Neural progenitor cell (in vitro differentiated cells): ENCODE data around the gene DNAH5. TPM values are rescaled to one million over a fixed set of nuclear protein-coding genes. Genes with fewer than 3 reads are reported as not detected.

Source experiments
- DNase-seq: peaks from one replicate; pipeline ENCODE4 v3.0.0-alpha.2; 2016; ENCODE audit warnings: low spot score
- H2AFZ ChIP-seq: fragments of 200-600 bp; sonication (generic); replicated peaks from 2 replicates; pipeline ENCODE4 v1.6.1; 2016; ENCODE audit warnings: antibody characterized with exemption
- H3F3A ChIP-seq: fragments of 200-600 bp; sonication (generic); 2 replicates; pipeline ENCODE4 v1.6.1; 2016; ENCODE audit warnings: antibody characterized with exemption, low read depth
- H3K27ac ChIP-seq: fragments of 200-600 bp; sonication (generic); 2 replicates; pipeline ENCODE4 v1.5.1; 2016; ENCODE audit warnings: mild to moderate bottlenecking
- H3K27me3 ChIP-seq: fragments of 200-600 bp; sonication (generic); 2 replicates; pipeline ENCODE4 v1.6.1; 2016; ENCODE audit warnings: mild to moderate bottlenecking, moderate library complexity
- H3K36me3 ChIP-seq: fragments of 200-600 bp; sonication (generic); 2 replicates; pipeline ENCODE4 v1.5.1; 2016
- H3K4me1 ChIP-seq: fragments of 200-600 bp; sonication (generic); 2 replicates; pipeline ENCODE4 v1.6.1; 2016; ENCODE audit warnings: mixed run types
- H3K4me2 ChIP-seq: fragments of 200-600 bp; sonication (generic); 2 replicates; pipeline ENCODE4 v1.6.1; 2016
- H3K4me3 ChIP-seq: fragments of 200-600 bp; sonication (generic); 2 replicates; pipeline ENCODE4 v1.5.1; 2016
- H3K79me2 ChIP-seq: fragments of 200-600 bp; sonication (generic); 2 replicates; pipeline ENCODE4 v1.6.1; 2016; ENCODE audit warnings: low read depth
- H3K9ac ChIP-seq: fragments of 200-600 bp; sonication (generic); 2 replicates; pipeline ENCODE4 v1.6.1; 2016
- H3K9me3 ChIP-seq: fragments of 200-600 bp; sonication (generic); 2 replicates; pipeline ENCODE4 v1.5.1; 2016; ENCODE audit warnings: low read depth
- H4K20me1 ChIP-seq: fragments of 200-600 bp; sonication (generic); 2 replicates; pipeline ENCODE4 v1.6.1; 2016; ENCODE audit warnings: low read depth
- H3K27ac Mint-ChIP-seq: 3 replicates; pipeline ENCODE4 v1.8.0; 2021; ENCODE audit warnings: mixed read lengths
- H3K27me3 Mint-ChIP-seq: 2 replicates; pipeline ENCODE4 v1.8.0; 2022; ENCODE audit warnings: low read depth, mild to moderate bottlenecking, inconsistent platforms, moderate library complexity, mixed read lengths; ENCODE audit not compliant: insufficient read depth
- H3K36me3 Mint-ChIP-seq: 3 replicates; pipeline ENCODE4 v1.8.0; 2021; ENCODE audit warnings: mixed read lengths
- H3K4me1 Mint-ChIP-seq: 3 replicates; pipeline ENCODE4 v1.8.0; 2021; ENCODE audit warnings: mixed read lengths
- H3K4me3 Mint-ChIP-seq: 3 replicates; pipeline ENCODE4 v1.8.0; 2021; ENCODE audit warnings: mild to moderate bottlenecking, moderate library complexity, mixed read lengths
- H3K9me3 Mint-ChIP-seq: 3 replicates; pipeline ENCODE4 v1.8.0; 2020; ENCODE audit warnings: mixed read lengths
- EZH2 ChIP-seq: fragments of 200-600 bp; sonication (generic); IDR thresholded peaks from 2 replicates; pipeline ENCODE4 v1.6.1; 2017; ENCODE audit warnings: antibody characterized with exemption, mild to moderate bottlenecking, moderate library complexity
- EZH2phosphoT487 ChIP-seq: fragments of 200-600 bp; sonication (generic); IDR thresholded peaks from 2 replicates; pipeline ENCODE4 v1.6.1; 2017; ENCODE audit warnings: antibody characterized with exemption
- total RNA-seq: library from RNA; depleted of rRNA; stranded (reverse); fragments of >200 nt; gene quantifications from 2 replicates; pipeline ENCODE4 v1.2.3, GENCODE V29; 2015; ENCODE audit warnings: low replicate concordance
- TF ChIP-seq, protein P1 (sequence below): fragments of 200-600 bp; sonication (generic); IDR thresholded peaks from 2 replicates; pipeline ENCODE4 v1.5.1; 2017; ENCODE audit warnings: antibody characterized with exemption, mild to moderate bottlenecking

Gene DNAH5
- total RNA-seq, 1 donor from 2014 or later = 0.39 TPM

DNA sequence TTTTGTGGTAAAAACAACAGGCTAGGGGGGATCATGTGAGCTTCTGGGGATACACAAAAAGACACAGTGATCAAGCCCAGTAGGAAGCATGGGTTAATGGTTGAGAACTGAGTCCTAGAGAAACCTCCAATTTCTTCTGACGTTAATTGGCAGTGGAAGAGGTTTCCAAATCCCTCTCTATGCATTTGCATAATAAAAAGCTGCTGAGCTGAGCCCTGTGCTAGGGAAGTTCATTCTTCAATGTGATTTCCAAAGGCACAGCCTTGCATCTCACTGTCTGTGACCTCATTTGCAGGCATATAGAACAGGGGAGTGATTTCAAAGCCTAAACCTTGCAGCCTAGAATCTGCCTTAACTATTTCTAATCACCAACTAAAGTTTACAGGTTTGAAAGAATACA, 812 bp downstream of the DNAH5 start:
- peaks cover 50% of the 10 kb centered on the region for H3K27me3 ChIP-seq
- no peak overlapping the region for H3K4me2 ChIP-seq
- Mint-ChIP-seq H3K4me1 (peaks cover 33% of the 10 kb centered on the region), H3K27ac (no peak overlapping the region), H3K36me3 (no peaks in the 10 kb centered on the region), H3K9me3 (no peaks in the 10 kb centered on the region), H3K4me3 (no peak overlapping the region), H3K27me3 (peaks cover 4% of the 10 kb centered on the region)
- DNase-seq = no peak
- H3K4me1 ChIP-seq = peaks cover 22% of the 10 kb centered on the region
- no peak overlapping the region for H2AFZ ChIP-seq
- peaks cover 39% of the 10 kb centered on the region for H3F3A ChIP-seq
- H3K9ac ChIP-seq = no peak overlapping the region
- TF ChIP-seq, protein P1, sequence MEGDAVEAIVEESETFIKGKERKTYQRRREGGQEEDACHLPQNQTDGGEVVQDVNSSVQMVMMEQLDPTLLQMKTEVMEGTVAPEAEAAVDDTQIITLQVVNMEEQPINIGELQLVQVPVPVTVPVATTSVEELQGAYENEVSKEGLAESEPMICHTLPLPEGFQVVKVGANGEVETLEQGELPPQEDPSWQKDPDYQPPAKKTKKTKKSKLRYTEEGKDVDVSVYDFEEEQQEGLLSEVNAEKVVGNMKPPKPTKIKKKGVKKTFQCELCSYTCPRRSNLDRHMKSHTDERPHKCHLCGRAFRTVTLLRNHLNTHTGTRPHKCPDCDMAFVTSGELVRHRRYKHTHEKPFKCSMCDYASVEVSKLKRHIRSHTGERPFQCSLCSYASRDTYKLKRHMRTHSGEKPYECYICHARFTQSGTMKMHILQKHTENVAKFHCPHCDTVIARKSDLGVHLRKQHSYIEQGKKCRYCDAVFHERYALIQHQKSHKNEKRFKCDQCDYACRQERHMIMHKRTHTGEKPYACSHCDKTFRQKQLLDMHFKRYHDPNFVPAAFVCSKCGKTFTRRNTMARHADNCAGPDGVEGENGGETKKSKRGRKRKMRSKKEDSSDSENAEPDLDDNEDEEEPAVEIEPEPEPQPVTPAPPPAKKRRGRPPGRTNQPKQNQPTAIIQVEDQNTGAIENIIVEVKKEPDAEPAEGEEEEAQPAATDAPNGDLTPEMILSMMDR = no peak
- TF ChIP-seq EZH2phosphoT487 (no peak), EZH2 (no peak)
- no peaks in the 10 kb centered on the region for H3K36me3 ChIP-seq
- no peaks in the 10 kb centered on the region for H3K9me3 ChIP-seq
- no peak overlapping the region for H3K4me3 ChIP-seq
- peaks cover 8% of the 10 kb centered on the region for H4K20me1 ChIP-seq
- no peaks in the 10 kb centered on the region for H3K79me2 ChIP-seq
- no peak overlapping the region for H3K27ac ChIP-seq

DNA sequence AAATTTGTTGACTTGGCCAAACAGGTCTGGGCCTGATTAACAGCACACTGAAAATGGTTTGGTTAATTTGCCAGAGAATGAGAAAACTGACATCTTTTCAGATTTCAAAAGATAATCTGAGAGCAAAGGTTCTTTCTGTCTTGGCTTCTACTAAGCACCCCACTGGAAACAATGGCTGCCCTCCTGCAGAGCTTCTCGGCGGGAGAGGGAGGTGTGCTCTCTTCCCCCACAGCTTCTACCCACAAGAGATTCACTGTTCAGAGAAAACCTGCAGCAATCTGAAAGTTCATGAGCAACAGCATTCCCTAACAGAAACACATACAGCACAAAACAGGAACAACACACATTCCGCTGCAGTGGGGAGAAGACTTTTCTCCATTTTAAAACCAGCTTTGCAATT, 3.0 kb downstream of the DNAH5 start:
- Histone ChIP-seq H3K36me3 (no peaks in the 10 kb centered on the region), H3K79me2 (no peaks in the 10 kb centered on the region), H3K4me2 (no peak overlapping the region), H3K27me3 (peaks cover 72% of the 10 kb centered on the region), H3K4me1 (peaks cover 25% of the 10 kb centered on the region), H3K9ac (no peak overlapping the region), H3F3A (peaks cover 45% of the 10 kb centered on the region), H2AFZ (no peak overlapping the region), H3K4me3 (no peak overlapping the region), H3K9me3 (no peaks in the 10 kb centered on the region), H4K20me1 (peaks cover 8% of the 10 kb centered on the region), H3K27ac (no peak overlapping the region)
- TF ChIP-seq, protein P1 = no peak
- TF ChIP-seq EZH2 (no peak), EZH2phosphoT487 (no peak)
- no peak for DNase-seq
- Mint-ChIP-seq H3K36me3 (no peaks in the 10 kb centered on the region), H3K4me1 (peaks cover 33% of the 10 kb centered on the region), H3K9me3 (no peaks in the 10 kb centered on the region), H3K27ac (no peak overlapping the region), H3K4me3 (no peak overlapping the region), H3K27me3 (peaks cover 3% of the 10 kb centered on the region)

DNA sequence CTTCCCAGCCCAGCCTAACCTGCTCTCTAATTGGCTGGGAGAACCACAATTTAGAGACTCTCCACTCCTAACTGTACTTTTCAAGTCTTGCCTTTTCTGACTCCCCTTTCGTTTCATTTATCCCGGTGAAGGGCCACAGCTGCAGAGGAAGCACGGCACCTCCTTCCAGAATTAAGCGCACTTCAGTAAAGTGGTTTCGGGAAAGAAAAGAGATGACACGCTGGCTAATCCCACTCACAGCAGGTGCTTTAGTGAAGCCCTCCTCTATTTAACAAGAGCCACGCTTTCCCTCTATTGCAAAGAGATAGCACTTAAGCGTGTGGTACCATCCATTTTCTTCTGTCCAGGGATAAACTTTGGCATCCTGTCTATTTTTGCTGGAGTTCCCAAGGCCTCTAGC, 4.8 kb downstream of the DNAH5 start:
- Mint-ChIP-seq H3K4me1 (peaks cover 46% of the 10 kb centered on the region), H3K27ac (peak overlapping the region; percentile 12), H3K36me3 (no peaks in the 10 kb centered on the region), H3K4me3 (peak overlapping the region; percentile 28), H3K9me3 (peaks cover under 1% of the 10 kb centered on the region), H3K27me3 (peaks cover 2% of the 10 kb centered on the region)
- Histone ChIP-seq H3K4me1 (peaks cover 28% of the 10 kb centered on the region), H3K4me3 (peak overlapping the region; percentile 9), H3F3A (peaks cover 45% of the 10 kb centered on the region), H3K27ac (no peak overlapping the region), H3K36me3 (no peaks in the 10 kb centered on the region), H2AFZ (no peak overlapping the region), H3K4me2 (peak overlapping the region; percentile 62), H3K79me2 (no peaks in the 10 kb centered on the region), H3K9me3 (no peaks in the 10 kb centered on the region), H3K9ac (no peak overlapping the region), H4K20me1 (peaks cover 8% of the 10 kb centered on the region), H3K27me3 (peaks cover 75% of the 10 kb centered on the region)
- TF ChIP-seq EZH2phosphoT487 = peak; percentile 96
- TF ChIP-seq, protein P1 = no peak
- peak; percentile 84 for DNase-seq
